ENCODE data around the gene FRMD6.

The FRMD6 gene

DNA sequence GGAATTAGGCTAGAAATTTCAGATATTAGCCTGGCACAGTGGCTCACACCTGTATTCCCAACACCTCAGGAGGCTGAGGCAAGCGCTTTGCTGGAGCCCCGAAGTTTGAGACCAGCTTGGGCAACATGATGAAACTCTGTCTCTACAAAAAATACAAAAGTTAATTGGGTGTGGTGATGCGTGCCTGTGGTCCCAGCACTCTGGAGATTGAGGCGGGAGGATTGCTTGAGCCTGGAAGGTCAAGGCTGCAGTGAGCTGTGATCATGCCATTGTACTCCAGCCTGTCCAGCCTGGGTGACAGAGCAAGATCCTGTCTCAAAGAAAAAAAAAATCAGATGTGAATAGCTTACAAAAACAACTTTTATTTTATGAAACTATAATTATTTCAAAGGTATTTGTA lies 15.1 kb downstream of the FRMD6 start:
- no peak for DNase-seq (ENCODE audit: low spot score)

DNA sequence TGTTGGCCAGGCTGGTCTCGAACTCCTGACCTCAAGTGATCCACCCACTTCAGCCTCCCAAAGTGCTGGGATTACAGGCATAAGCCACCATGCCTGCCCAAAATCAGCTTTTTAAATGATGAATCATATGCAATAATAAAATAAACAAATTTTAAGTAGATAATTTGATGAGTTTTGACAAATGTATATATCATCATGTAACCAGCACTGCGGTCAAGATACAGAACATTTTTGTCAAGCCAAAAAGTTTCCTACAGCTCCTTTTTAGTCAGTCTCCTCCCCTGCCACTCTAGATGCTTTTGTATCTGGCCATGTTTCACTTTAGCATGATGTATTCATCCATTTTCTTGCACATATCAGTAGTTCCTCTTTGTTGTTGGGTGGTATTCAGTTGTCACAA lies 17.2 kb downstream of the FRMD6 start:
- DNase-seq (ENCODE audit: low spot score), result no peak

DNA sequence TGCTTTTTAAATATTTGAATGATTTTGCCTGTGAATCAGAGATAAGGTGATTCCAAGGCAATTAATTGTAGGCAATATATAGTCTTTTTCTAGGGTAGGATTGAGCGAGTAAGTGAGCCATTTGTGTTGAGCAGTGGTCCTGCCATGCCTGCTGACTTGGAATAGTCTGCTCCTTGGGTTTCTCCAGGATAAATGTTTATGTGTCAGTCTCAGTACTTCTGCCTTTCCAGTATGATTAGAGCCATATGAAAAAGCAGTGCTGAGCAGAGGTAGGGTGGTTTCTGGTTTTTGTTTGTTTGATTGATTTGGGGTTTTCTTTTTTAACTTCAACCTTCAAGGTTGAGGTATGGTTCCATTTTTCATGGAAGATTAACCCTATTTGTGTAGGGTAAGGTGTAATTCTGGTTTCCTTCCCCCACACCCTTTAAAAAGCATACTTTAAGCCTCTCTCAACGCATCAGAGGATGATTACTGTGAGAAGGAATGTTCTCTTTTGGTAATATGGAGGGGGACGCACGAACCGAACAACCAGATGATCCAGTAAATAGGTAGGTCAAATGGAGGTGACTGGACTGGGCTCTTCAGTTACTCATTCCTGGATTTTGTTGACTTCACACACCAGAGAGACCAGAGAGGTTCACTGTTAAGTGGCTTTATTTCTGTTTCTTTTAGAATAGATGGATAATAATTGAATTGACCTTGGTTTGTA lies 22.7 kb downstream of the FRMD6 start:
- no peak for DNase-seq (ENCODE audit: low spot score)

DNA sequence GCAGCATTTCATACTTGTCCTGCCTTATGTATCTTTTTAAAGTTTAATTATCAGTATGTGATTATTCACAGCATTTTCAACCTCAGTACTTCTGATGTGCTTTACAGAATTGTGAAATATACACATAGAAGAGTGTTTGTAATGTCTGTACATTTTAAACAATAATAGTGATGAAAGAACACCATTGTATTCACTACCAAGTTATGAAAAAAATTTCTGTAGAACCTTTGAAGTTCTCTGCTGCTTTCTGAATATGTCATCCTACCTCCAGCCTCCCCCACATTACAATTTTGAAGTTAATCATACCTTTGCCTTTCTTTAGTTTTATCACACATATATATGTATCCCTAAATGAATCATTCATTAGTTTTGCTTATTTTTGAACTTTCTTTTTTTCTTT lies 24.8 kb downstream of the FRMD6 start:
- DNase-seq (ENCODE audit: low spot score), result no peak

DNA sequence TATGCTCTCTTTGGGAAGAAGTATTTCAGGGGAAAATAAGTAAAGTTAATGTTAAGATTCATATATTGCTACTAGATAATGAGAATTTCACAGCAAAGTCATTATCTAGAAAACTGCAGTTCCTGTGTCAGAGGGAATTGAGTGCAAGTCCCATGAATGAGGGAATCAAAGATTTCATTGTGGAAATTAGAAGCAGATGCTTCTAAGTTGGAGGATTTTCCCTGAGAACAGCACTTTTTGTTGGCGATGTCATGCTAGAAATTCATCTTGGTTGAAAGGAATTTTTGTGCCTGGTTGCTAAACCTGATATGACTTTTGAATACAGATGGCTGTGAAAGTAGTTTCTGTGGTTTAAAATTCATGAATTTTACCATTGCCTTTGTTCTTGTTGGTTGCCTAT lies 25.6 kb downstream of the FRMD6 start:
- DNase-seq (ENCODE audit: low spot score), result peak; percentile 51

DNA sequence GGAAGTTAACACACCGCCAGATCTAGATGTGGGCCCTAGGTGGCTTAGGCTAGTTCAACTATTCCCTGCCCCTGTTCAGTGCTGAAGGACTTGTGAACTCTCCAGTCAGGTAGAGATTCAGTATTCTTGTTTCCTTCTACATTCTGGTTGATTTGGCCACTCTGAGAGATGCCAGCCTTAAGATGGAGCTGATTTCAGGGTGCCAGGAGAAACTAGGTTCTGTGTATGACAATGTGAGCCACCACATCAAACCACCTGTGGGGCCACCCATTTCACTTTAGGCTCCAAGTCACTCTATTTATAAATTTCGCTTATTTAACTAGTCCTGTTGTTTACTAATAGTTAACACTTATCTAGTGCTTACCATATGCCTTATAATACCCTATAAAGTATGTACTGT lies 26.0 kb downstream of the FRMD6 start:
- DNase-seq (ENCODE audit: low spot score), result no peak

DNA sequence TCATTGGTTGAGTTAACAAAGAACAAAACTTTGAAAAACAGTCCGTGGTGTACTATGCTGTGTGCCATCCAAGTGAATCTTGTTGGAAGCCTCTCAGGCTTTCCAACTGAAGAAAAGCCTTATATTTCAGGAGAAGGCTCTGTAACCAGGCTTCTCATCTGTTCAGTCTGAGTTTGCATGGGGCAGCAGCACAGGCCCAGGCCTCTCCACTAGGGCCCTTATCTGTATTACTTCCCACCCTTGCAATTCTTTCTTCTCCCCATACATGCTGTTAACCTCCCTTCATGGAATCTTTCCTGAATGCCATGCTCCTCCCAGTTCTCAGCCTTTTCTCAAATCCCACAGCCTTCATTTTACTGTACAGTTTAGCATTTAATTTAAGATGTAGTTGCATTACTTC lies 28.3 kb downstream of the FRMD6 start:
- DNase-seq (ENCODE audit: low spot score), result no peak

DNA sequence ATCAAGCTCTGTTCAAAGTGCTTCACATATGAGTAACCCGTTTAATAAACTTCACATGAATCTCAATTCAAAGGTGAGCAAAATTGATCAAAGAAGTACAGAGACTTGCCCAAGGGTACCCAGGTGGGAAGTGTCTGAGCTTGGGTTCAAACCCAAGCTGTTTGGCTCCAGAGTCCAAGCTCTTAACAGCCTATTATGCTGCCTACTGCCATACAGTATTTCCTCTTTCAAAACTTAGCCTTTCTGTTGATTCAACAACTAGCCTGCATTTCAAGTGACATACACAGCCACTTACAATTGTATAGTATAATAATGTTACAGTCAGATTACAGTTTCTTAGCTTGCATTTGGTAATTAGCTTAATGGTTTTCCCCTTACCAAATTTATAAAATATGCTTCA lies 29.7 kb downstream of the FRMD6 start:
- no peak for DNase-seq (ENCODE audit: low spot score)

DNA sequence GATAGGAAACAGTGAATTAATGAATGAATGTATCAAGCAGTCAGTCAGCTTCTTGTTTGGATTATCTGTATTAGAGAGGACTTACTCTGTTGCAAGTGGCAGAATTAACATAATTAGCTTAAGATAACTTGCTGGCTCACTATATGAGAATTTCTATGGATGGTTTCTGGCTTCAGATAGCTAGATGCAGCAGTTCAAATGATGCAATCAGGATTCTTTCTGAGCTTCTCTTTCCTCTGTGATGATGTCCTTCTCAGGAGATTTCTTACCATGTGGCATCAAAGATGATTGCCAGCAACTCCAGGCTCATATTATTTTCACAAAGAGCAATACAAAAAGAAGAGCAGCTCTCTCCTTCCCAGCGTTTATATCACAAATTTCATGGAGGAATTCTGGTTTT lies 30.7 kb downstream of the FRMD6 start:
- peak; percentile 45 for DNase-seq (ENCODE audit: low spot score)

DNA sequence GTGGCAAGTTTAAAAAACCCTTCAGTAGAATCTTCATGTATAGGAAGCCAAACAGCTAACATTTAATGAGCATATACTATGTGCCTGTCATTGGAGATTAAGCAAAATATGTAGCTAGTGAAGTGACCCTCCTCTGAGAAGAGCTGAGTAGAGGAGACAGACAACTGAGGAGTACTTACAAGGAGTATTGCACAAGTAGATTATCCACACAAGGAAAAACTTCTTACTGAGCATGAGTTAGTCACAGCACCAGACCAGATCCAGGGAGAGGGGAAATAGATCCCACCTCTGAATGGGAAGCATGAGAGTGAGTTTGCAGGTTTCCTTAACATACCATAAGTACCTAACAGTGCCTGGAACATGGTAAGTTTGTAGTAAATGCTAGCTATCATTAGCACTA lies 33.0 kb downstream of the FRMD6 start:
- no peak for DNase-seq (ENCODE audit: low spot score)

DNA sequence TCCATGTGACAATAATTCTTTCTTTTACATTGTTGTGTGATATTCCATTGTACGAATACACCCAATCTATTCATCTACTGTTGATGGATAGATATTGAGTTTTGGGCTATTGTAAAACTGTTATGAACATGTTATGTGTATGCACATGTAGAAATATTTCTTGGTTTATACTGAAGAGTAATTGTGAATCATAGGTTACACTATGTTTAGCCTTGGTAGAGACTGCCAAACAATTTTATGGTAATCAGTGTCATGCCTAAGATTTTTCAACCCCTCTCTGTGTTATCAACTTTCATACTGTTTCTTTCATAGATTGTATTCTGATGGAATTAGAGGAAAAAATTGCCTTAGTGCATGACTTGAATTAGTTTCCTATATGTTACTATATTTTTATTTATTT lies 39.5 kb downstream of the FRMD6 start:
- DNase-seq (ENCODE audit: low spot score), result peak; percentile 22

DNA sequence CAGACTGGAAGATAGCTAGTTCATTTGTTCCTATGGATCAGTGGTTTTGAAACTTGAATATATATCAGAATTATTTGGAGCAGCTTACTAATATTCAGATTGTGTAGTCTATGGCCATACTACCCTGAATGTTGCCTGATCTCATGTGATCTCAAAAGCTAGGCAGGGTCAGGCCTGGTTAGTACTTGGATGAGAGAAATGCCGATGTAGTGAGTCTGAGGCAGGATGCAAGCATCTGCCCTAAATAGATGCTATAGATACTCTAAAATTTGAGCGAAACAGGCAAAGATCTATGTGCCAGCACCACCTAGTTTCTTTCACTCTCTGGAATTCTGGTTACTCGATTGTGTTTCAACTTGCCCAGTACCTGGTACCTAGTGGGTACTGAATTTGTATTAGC lies 40.9 kb downstream of the FRMD6 start:
- DNase-seq (ENCODE audit: low spot score), result no peak

DNA sequence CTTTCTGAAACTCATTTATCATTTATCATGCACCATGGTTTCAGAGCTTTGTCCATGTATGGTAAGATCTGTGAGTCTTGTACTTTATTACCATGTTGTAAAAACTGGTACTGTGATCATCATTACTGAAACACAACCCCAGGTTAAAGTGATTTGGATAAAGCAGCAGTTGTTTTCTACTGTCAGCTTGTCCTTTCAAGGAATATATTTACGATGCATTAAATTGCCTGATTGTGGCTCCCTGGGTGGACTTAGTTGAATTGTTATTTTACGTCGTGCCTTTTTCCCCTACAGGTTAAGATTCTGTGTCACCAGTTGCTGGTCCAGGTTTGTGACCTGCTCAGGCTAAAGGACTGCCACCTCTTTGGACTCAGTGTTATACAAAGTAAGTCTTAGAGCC lies 46.1 kb downstream of the FRMD6 start:
- no peak for DNase-seq (ENCODE audit: low spot score)

DNA sequence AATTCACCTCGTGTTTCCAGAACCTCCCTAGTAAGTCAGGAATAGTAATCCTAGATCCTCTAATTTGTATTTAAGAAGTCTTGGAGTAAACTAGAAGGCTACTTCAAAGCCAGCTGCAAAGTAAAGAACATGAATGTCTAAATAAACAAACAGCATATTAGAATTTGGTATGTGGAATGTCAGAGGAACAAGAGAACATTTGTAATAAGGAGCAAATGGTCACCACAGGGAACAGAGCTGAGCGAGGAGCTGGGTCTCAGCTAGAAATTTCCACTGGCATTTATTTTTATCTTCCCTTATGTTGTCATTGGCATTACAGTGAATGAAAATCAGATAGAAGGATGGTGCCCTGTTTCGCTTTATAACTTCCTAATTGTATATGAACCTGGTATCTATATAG lies 50.2 kb downstream of the FRMD6 start:
- no peak for DNase-seq (ENCODE audit: low spot score)

DNA sequence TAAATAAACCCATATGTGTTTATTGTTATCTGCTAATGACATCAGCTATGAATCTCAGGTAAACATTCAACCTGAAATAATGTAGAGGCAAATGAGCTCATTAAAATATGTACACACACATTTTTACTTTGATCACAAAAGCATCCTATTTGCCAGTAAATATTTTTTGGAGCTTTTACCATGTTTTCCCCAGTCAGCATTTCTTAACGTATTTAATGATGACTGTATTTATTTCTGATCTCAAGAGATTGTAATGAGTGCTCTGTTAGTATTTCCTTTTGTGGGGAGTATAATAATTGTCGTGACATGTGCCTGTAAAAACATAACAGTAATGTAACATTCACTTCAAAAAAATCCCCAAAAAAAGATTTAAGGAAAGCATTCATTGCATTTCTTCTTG lies 52.1 kb downstream of the FRMD6 start:
- DNase-seq (ENCODE audit: low spot score), result no peak

DNA sequence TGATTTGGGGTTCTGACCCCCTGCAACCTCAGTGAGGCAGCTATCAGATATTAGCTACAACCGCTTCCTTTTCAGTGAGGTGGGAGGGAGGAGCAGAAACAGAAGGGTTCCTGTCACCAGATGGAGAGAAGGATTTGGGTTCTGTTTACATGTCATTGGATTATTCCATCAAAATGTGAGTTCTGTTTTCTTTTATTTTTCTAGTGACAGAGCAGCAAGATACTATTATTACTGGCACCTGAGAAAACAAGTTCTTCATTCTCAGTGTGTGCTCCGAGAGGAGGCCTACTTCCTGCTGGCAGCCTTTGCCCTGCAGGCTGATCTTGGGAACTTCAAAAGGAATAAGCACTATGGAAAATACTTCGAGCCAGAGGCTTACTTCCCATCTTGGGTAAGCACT lies 52.8 kb downstream of the FRMD6 start:
- no peak for DNase-seq (ENCODE audit: low spot score)

DNA sequence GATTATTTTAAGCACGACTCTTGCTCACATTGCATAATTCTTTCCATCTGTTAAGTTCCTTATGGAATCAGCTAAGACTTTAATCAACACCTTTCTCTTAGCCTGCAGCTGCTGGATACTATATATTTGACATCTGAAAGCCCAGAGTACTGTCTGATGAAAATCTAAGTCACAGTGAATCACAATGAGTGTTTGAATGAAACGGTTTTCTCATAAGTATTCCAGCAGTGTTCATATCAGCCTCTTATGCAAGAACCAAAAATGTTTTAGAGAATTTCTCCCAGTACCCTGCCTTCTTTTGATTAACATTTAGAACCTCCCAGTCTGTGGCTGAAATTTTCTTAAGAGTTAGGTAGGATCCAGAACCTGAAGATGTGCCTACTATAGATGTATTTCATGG lies 55.6 kb downstream of the FRMD6 start:
- DNase-seq (ENCODE audit: low spot score), result no peak

DNA sequence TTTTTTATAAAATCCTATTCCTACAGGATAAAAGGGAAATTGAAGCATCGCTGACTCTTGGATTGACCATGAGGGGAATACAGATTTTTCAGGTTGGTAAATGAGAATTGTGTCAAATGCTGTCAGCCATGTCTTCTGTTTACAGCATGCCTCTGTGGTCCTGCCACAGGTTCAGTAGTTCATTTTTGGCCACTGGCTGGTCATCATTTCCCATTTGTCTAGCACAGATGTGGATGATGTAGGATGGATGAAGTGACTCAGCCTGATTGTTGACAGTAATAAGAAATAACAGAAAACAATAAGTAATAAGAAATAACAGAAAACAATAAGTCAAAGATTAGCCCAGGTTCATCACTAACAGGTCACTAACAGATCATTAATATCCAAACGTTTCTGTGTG lies 59.8 kb downstream of the FRMD6 start:
- no peak for DNase-seq (ENCODE audit: low spot score)

DNA sequence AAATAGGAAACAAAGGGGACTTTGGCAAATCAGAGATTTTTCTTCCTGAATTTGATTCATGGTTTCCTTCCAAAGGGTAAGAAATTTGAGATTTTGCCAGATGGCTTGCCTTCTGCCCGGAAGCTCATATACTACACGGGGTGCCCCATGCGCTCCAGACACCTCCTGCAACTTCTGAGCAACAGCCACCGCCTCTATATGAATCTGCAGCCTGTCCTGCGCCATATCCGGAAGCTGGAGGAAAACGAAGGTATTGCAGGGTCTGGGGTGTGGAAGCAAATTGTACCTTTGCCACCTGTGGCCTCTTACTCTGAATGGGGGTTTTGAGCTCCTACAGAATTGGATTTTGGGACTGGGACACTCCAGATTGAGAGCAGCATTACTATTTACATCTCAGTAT lies 63.5 kb downstream of the FRMD6 start:
- DNase-seq (ENCODE audit: low spot score), result no peak

DNA sequence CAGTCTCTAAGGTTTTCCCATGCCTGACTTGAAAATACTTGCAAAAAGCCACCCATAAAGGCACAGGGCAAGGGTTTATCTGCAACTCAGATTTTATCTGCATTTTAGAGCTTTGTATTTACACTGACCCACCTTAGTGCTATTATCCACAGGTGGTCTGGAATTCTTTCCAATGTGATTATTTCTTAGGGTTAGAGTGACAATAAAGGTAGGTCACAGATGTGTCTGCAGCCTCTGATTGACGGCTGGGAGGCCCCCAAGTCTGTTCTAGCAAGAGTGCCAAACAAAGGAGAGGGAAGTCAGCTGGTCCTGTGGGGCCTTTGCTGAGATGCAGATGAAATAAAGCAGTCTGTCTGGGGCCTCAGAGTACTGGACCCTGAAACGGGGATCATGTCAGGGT lies 64.0 kb downstream of the FRMD6 start:
- DNase-seq (ENCODE audit: low spot score), result no peak

DNA sequence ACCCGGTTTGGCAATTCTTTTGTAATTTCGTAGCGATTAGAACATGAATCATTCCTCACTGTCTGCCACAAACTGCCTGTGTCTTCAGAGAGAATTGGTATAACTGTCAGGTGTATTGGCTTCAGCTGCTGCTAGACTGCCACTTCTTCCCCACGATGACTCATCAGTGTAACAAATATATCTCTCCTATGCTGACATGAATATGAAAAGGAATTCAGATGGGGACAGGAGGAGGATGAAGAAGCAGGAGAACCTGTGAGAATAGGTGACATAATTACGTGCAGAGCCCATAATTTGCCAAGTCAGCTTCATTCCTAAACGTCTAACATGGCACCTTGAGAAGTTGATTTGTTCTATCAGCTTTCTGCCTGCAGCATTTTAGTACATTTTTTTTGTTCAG lies 64.9 kb downstream of the FRMD6 start:
- DNase-seq (ENCODE audit: low spot score), result no peak

DNA sequence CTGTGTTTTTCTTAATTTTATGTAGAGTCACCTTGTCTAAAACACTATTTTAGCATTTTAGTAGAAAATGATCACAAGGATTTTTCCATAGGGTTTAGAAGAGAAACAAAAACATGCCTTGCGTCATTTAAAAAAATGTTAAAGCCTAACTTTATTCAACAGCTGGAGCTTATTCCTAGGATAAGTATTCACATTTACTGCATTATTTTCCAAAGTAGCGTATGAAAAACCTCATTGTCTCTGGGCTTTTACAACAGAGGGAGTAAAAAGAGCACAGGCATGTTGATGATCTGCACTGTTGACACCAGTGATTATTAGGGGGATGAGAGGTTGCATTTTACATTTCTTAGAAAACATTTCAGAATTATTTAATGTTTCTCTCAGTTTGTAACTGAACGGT lies 66.1 kb downstream of the FRMD6 start:
- no peak for DNase-seq (ENCODE audit: low spot score)

DNA sequence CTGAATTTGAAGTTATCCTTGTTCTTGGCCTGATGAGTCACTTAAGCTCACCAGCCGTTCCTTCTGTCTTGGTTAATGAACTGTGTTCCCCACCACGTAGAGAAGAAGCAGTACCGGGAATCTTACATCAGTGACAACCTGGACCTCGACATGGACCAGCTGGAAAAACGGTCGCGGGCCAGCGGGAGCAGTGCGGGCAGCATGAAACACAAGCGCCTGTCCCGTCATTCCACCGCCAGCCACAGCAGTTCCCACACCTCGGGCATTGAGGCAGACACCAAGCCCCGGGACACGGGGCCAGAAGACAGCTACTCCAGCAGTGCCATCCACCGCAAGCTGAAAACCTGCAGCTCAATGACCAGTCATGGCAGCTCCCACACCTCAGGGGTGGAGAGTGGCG lies 68.2 kb downstream of the FRMD6 start:
- DNase-seq (ENCODE audit: low spot score), result no peak

DNA sequence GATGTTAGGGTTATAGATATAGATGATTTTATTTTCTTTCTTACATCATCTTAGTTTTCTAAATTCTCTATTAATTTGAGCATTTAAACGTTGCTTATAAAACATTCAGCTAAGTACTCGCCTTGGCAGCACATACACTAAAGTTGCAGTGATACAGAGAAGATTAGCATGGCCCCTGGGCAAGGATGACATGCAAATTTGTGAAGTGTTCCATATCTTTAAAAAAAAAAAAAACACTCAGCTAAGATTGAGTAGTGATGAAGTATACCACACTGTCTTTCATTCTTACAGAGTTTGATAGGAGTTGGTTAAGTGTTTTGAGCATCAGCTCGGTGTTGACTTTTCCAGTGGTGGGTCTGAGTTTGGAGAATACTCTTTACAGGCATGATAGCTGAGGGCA lies 72.3 kb downstream of the FRMD6 start:
- no peak for DNase-seq (ENCODE audit: low spot score)

DNA sequence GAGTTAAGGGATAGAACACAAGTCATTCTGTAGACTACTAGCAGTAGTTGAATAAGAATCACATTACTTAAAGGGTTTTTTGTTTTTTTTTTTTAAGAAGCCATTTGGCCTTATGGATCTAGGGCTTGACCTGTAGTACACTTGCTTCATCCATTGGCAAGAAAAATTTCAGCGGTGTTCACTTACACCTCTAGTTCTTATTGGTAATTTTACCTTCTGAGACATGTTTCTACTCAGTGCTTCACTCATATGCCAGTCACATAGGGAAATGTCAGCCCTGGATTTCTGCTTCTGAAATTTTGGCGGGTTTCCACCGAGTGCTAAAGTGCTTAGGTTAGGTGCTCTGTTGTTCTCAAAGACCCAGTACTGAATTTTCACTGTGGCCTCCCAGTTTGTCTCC lies 72.9 kb downstream of the FRMD6 start:
- no peak for DNase-seq (ENCODE audit: low spot score)
